GM12878 (cell line): ENCODE results near the gene GRIFIN. TPM values are rescaled to one million over a fixed set of nuclear protein-coding genes. Genes with fewer than 3 reads are reported as not detected.

Experiments used
- ATAC-seq: fragments of 200-7000 bp; cut with Tn5 transposase; 3 replicates; pipeline ENCODE4 v1.9.1; 2020; ENCODE audit warnings: mild to moderate bottlenecking, moderate library complexity
- BruUV-seq: library from RNA; stranded (reverse); fragments of 400-500 nt; replicated peaks from 2 replicates; lab custom pipeline; 2021; lab: Mats Ljungman, UMichigan
- CTCF ChIA-PET: fragments of 300-600 bp; sonication (Branson Sonifier 250); formaldehyde crosslinking; extraction: SDS; loops from one replicate; lab custom pipeline; 2021; ENCODE audit warnings: inconsistent platforms; lab: Yijun Ruan, JAX
- POLR2A ChIA-PET: fragments of 350-600 bp; formaldehyde crosslinking; extraction: SDS; loops from one replicate; lab custom pipeline; 2021; ENCODE audit warnings: inconsistent platforms; lab: Charles Lee
- RAD21 ChIA-PET: fragments of 300-600 bp; sonication (Branson Sonifier 250); formaldehyde crosslinking; loops from one replicate; lab custom pipeline; 2023; ENCODE audit warnings: antibody characterized with exemption; ENCODE audit not compliant: unreplicated experiment; lab: Charles Lee
- SMC1A ChIA-PET: fragments of 300-600 bp; sonication (Branson Sonifier 250); formaldehyde crosslinking; loops from one replicate; lab custom pipeline; 2023; ENCODE audit not compliant: unreplicated experiment, uncharacterized antibody; lab: Charles Lee
- DNase-seq: peaks from one replicate; pipeline ENCODE4 v3.0.0-alpha.2; 2011; ENCODE audit warnings: low read depth, low spot score
- FAIRE-seq: peaks from 3 replicates; lab custom pipeline; 2011; peaks lifted over from hg19 to GRCh38; lab: Jason Lieb, UNC
- H2AFZ ChIP-seq: 2 replicates; pipeline ENCODE4 v1.6.0; 2011; ENCODE audit warnings: low read depth, low read length, control low read depth; ENCODE audit not compliant: control insufficient read depth
- H3K27ac ChIP-seq: 2 replicates; pipeline ENCODE4 v1.5.1; 2011; ENCODE audit warnings: control low read depth; ENCODE audit not compliant: control insufficient read depth, insufficient read depth
- H3K27me3 ChIP-seq, 2 experiments: replicated peaks in 1 of 2; 2 replicates each; pipeline versions ENCODE4 v1.6.0 to v1.6.1; 2011; ENCODE audit warnings: low read length in 1 of 2; ENCODE audit not compliant: control insufficient read depth in 2 of 2, insufficient read depth in 2 of 2
- H3K36me3 ChIP-seq, 2 experiments: 2 replicates each; pipeline ENCODE4 v1.5.1; 2011; ENCODE audit warnings: low read length in 1 of 2; ENCODE audit not compliant: control insufficient read depth in 2 of 2, insufficient read depth in 2 of 2
- H3K4me1 ChIP-seq: 2 replicates; pipeline ENCODE4 v1.6.1; 2011; ENCODE audit warnings: mild to moderate bottlenecking, low read length, moderate library complexity, mixed read lengths; ENCODE audit not compliant: control insufficient read depth, insufficient read depth
- H3K4me2 ChIP-seq: 2 replicates; pipeline ENCODE4 v1.6.0; 2011; ENCODE audit warnings: control low read depth; ENCODE audit not compliant: control insufficient read depth, insufficient read depth
- H3K4me3 ChIP-seq: fragments of 200-600 bp; sonication (generic); 2 replicates; pipeline ENCODE4 v1.5.1; 2016
- H3K79me2 ChIP-seq: 2 replicates; pipeline ENCODE4 v1.6.0; 2011; ENCODE audit warnings: low read length; ENCODE audit not compliant: control insufficient read depth, insufficient read depth
- H3K9ac ChIP-seq: 2 replicates; pipeline ENCODE4 v1.8.0; 2011; ENCODE audit warnings: low read length, control low read depth, mixed read lengths; ENCODE audit not compliant: control insufficient read depth, insufficient read depth
- H3K9me3 ChIP-seq: replicated peaks from 3 replicates; pipeline ENCODE4 v1.5.1; 2011; ENCODE audit warnings: mild to moderate bottlenecking, low read length; ENCODE audit not compliant: control insufficient read depth, insufficient read depth
- H4K20me1 ChIP-seq: 2 replicates; pipeline ENCODE4 v1.6.0; 2011; ENCODE audit not compliant: control insufficient read depth, insufficient read depth
- BCL11A ChIP-seq: IDR thresholded peaks from 2 replicates; pipeline ENCODE4 v1.6.1; 2011; ENCODE audit warnings: low read depth, low read length
- BCL3 ChIP-seq: IDR thresholded peaks from 2 replicates; pipeline ENCODE4 v1.6.1; 2011; ENCODE audit warnings: borderline replicate concordance, low read depth, mild to moderate bottlenecking, moderate library complexity, low read length; ENCODE audit not compliant: insufficient read depth, poor library complexity, severe bottlenecking
- CEBPB ChIP-seq, 2 experiments: fragments of 150-350 bp in 1 of 2; IDR thresholded peaks; 2 replicates each; pipeline ENCODE4 v1.6.1; 2012 to 2014; ENCODE audit warnings: low read depth in 2 of 2, low read length in 2 of 2, borderline replicate concordance in 1 of 2, inconsistent platforms in 1 of 2
- CHD4 ChIP-seq: fragments of 200-600 bp; sonication (generic); IDR thresholded peaks from 2 replicates; pipeline ENCODE4 v1.6.1; 2016; ENCODE audit warnings: mild to moderate bottlenecking
- IRF5 ChIP-seq: fragments of 450-650 bp; IDR thresholded peaks from 2 replicates; pipeline ENCODE4 v1.6.1; 2017; ENCODE audit warnings: borderline replicate concordance
- NFIC ChIP-seq: IDR thresholded peaks from 2 replicates; pipeline ENCODE4 v1.6.1; 2012; ENCODE audit warnings: low read depth, mild to moderate bottlenecking, inconsistent platforms, low read length, moderate library complexity
- NRF1 ChIP-seq: conservative IDR thresholded peaks from 2 replicates; pipeline ENCODE4 v1.6.1; 2011; ENCODE audit warnings: mild to moderate bottlenecking, low read depth, low read length, improper control_type of control experiment
- PBX3 ChIP-seq: IDR thresholded peaks from 2 replicates; pipeline ENCODE4 v1.6.1; 2011; ENCODE audit warnings: mild to moderate bottlenecking, low read depth, low read length, moderate library complexity; ENCODE audit not compliant: insufficient replicate concordance
- SUZ12 ChIP-seq: fragments of 200-600 bp; sonication (generic); IDR thresholded peaks from one replicate; pipeline ENCODE4 v1.6.1; 2018; ENCODE audit warnings: antibody characterized with exemption, mild to moderate bottlenecking; ENCODE audit not compliant: unreplicated experiment
- TCF12 ChIP-seq: IDR thresholded peaks from 2 replicates; pipeline ENCODE4 v1.6.1; 2011; ENCODE audit warnings: low read depth, mild to moderate bottlenecking, low read length
- WRNIP1 ChIP-seq: IDR thresholded peaks from 2 replicates; pipeline ENCODE4 v1.6.1; 2011; ENCODE audit warnings: low read depth, low read length, improper control_type of control experiment, borderline replicate concordance
- YY1 ChIP-seq: IDR thresholded peaks from 2 replicates; pipeline ENCODE4 v1.6.1; 2011; ENCODE audit warnings: low read depth, mild to moderate bottlenecking, low read length
- WGBS: methylation state at CpG from one replicate; pipeline ENCODE4 v1.1.6; 2016; ENCODE audit warnings: low lambda C conversion rate; ENCODE audit not compliant: insufficient replicate concordance, insufficient coverage; ENCODE audit errors: missing lambda C conversion rate; 5-methylcytosine and 5-hydroxymethylcytosine counted together
- in situ Hi-C: fragments of 300-500 bp; cut with MboI; formaldehyde crosslinking; loops from 9 replicates; pipeline ENCODE4 v1.14.3; 2018; ENCODE audit warnings: mixed read lengths
- intact Hi-C: fragments of 100-400 bp; cut with micrococcal nuclease; formaldehyde crosslinking; loops from one replicate; pipeline ENCODE4 v1.14.2; 2022; ENCODE audit not compliant: unreplicated experiment
- polyA plus RNA-seq, 11 experiments: library from polyadenylated mRNA; depleted of rRNA in 4 of 11; unstranded in 6 of 11; stranded (reverse) in 5 of 11; fragments of >200 nt; fragmentation: Nextera tagmentation in 4 of 11; fragmentation: Illumina TruSeq in 1 of 11; extraction: Ambion mirVana in 4 of 11; extraction: Trizol in 1 of 11; gene quantifications; 1 replicate in 1 of 11; 2 replicates in 10 of 11; pipeline versions ENCODE4 v1.2.1 to v1.2.3, GENCODE V29; 2011 to 2016; ENCODE audit warnings: inconsistent platforms in 2 of 11, missing spikeins in 2 of 11, low read depth in 1 of 11
- total RNA-seq, 4 experiments: library from RNA; depleted of rRNA in 3 of 4; stranded (reverse); fragments of >200 nt in 3 of 4; fragmentation: Illumina TruSeq in 1 of 4; extraction: Trizol in 1 of 4; gene quantifications; 2 replicates each; pipeline versions ENCODE4 v1.2.1 to v1.2.3, GENCODE V29; 2013 to 2021
- TF ChIP-seq, protein P1 (sequence below): fragments of 450-650 bp; IDR thresholded peaks from 2 replicates; pipeline ENCODE4 v1.6.1; 2018; ENCODE audit warnings: mild to moderate bottlenecking, low read depth, moderate library complexity; ENCODE audit not compliant: partially characterized antibody

GRIFIN gene
- total and polyA plus RNA-seq, 10 of the 15 experiments (the other 5 are each of a cell fraction or from before 2014, with no cell fraction given), result not detected

GRCh38 chr7:2460188-2460587, 16.0 kb downstream of the GRIFIN start:
- no peak overlapping the region for H3K4me2 ChIP-seq
- BruUV-seq, result no TSS peak
- 76% methylated on average over 23 of the region's 23 CpGs for WGBS
- H3K9me3 ChIP-seq, result no peaks in the 10 kb centered on the region; the same call in 2 of the 3 replicates
- no peaks in the 10 kb centered on the region for H3K4me1 ChIP-seq
- in situ Hi-C loops (no loop called here), intact Hi-C loops (no loop called here)
- H3K27me3 ChIP-seq, result no peaks in the 10 kb centered on the region
- H3K36me3 ChIP-seq, result no peaks in the 10 kb centered on the region
- no peak overlapping the region for H3K9ac ChIP-seq
- CTCF ChIA-PET, result interaction anchor here (0.6 to 1.5 kb wide), 3 partner anchors 9 to 22 kb away, joined by 3 read pairs; no protein-coding TSS in a partner anchor
- TF ChIP-seq NRF1 (no peak), CHD4 (no peak), PBX3 (no peak), YY1 (no peak), WRNIP1 (no peak), IRF5 (no peak), TCF12 (no peak), NFIC (no peak), SUZ12 (no peak), CEBPB (IDR thresholded peaks at IDR 0.05; ENCODE audit: borderline replicate concordance in 1 of 2, low read depth in 2 of 2, low read length in 2 of 2) (no peak), BCL11A (no peak), BCL3 (no peak)
- TF ChIP-seq, protein P1, sequence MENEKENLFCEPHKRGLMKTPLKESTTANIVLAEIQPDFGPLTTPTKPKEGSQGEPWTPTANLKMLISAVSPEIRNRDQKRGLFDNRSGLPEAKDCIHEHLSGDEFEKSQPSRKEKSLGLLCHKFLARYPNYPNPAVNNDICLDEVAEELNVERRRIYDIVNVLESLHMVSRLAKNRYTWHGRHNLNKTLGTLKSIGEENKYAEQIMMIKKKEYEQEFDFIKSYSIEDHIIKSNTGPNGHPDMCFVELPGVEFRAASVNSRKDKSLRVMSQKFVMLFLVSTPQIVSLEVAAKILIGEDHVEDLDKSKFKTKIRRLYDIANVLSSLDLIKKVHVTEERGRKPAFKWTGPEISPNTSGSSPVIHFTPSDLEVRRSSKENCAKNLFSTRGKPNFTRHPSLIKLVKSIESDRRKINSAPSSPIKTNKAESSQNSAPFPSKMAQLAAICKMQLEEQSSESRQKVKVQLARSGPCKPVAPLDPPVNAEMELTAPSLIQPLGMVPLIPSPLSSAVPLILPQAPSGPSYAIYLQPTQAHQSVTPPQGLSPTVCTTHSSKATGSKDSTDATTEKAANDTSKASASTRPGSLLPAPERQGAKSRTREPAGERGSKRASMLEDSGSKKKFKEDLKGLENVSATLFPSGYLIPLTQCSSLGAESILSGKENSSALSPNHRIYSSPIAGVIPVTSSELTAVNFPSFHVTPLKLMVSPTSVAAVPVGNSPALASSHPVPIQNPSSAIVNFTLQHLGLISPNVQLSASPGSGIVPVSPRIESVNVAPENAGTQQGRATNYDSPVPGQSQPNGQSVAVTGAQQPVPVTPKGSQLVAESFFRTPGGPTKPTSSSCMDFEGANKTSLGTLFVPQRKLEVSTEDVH, result no peak
- TF ChIP-seq, all 136 proteins: peak for 0
- H2AFZ ChIP-seq, result no peak overlapping the region
- FAIRE-seq, result no peak
- ChIA-PET SMC1A (interaction anchor here (1.7 kb wide), 1 partner anchor 10 kb away, joined by 4 read pairs; no protein-coding TSS in a partner anchor), RAD21 (no interaction called here), POLR2A (no interaction called here)
- no peak overlapping the region for H3K27ac ChIP-seq
- no peak for DNase-seq
- no peaks in the 10 kb centered on the region for H4K20me1 ChIP-seq
- ATAC-seq, result no peak
- H3K4me3 ChIP-seq, result no peak overlapping the region
- no peaks in the 10 kb centered on the region for H3K79me2 ChIP-seq
